HG03558 (cell line): ENCODE measurements around the gene HOXD10.

Experiments used
- ATAC-seq: cut with Tn5 transposase; IDR thresholded peaks from one replicate; pipeline ENCODE4 v1.9.1; 2021; ENCODE audit warnings: moderate number of reproducible peaks; ENCODE audit not compliant: unreplicated experiment; ENCODE audit errors: extremely low read depth

The HOXD10 gene

GRCh38 chr2:176147210-176147799 is 30.7 kb downstream of the HOXD10 start:
- ATAC-seq: no peak

GRCh38 chr2:176147800-176148496 is 31.4 kb downstream of the HOXD10 start:
- no peak for ATAC-seq

- ATAC-seq: no peak
Measured at GRCh38 chr2:176148751-176149421, 32.3 kb downstream of the HOXD10 start.

GRCh38 chr2:176149481-176149938 is 32.9 kb downstream of the HOXD10 start:
- no peak for ATAC-seq

- ATAC-seq: no peak
Measured at GRCh38 chr2:176149939-176150583, 33.5 kb downstream of the HOXD10 start.

GRCh38 chr2:176150584-176151441 is 34.2 kb downstream of the HOXD10 start:
- ATAC-seq: no peak

- no peak for ATAC-seq
Measured at GRCh38 chr2:176151442-176152287, 35.1 kb downstream of the HOXD10 start, which contains the start of gene HOXD4. Gene HOXD4 (plus strand): TSS chr2:176151550. CDS start chr2:176151634, 84 bp downstream.

- no peak for ATAC-seq
Measured at GRCh38 chr2:176152350-176153181, 36.0 kb downstream of the HOXD10 start.

GRCh38 chr2:176154576-176155252 is 38.1 kb downstream of the HOXD10 start:
- ATAC-seq: no peak

- ATAC-seq: no peak
Measured at GRCh38 chr2:176155356-176156044, 38.9 kb downstream of the HOXD10 start.

GRCh38 chr2:176156301-176156806 is 39.8 kb downstream of the HOXD10 start:
- ATAC-seq: no peak

GRCh38 chr2:176156807-176157498 is 40.4 kb downstream of the HOXD10 start, which contains the start of gene HOXD3:
Gene HOXD3 (plus strand): TSS chr2:176157307. CDS start chr2:176169115, 11,808 bp downstream.
- no peak for ATAC-seq

- ATAC-seq: no peak
Measured at GRCh38 chr2:176157499-176158185, 41.1 kb downstream of the HOXD10 start.

- ATAC-seq: no peak
Measured at GRCh38 chr2:176158186-176158591, 41.6 kb downstream of the HOXD10 start.

GRCh38 chr2:176158855-176159662 is 42.5 kb downstream of the HOXD10 start:
- no peak for ATAC-seq
